Loucy (cell line): ENCODE measurements around the gene FAM151A.

ENCODE experiments used
- H2AFZ ChIP-seq: fragments of 200-600 bp; sonication (generic); 2 replicates; pipeline ENCODE4 v1.6.0; 2016; ENCODE audit warnings: antibody characterized with exemption, mild to moderate bottlenecking, low read length, moderate library complexity
- H3F3A ChIP-seq: fragments of 200-600 bp; 2 replicates; pipeline ENCODE4 v1.6.0; 2016; ENCODE audit warnings: antibody characterized with exemption, low read depth, mild to moderate bottlenecking
- H3K27me3 ChIP-seq: fragments of 200-600 bp; sonication (generic); 2 replicates; pipeline ENCODE4 v1.6.1; 2014; ENCODE audit warnings: low read length, mild to moderate bottlenecking; ENCODE audit not compliant: insufficient read depth, poor library complexity, severe bottlenecking
- H3K36me3 ChIP-seq: fragments of 200-600 bp; sonication (generic); 2 replicates; pipeline ENCODE4 v1.6.1; 2016; ENCODE audit warnings: low read length; ENCODE audit not compliant: insufficient read depth
- H3K4me1 ChIP-seq: fragments of 200-600 bp; sonication (generic); 2 replicates; pipeline ENCODE4 v1.5.1; 2014; ENCODE audit warnings: low read length, mild to moderate bottlenecking; ENCODE audit not compliant: insufficient read depth, poor library complexity, severe bottlenecking
- H3K4me2 ChIP-seq: fragments of 200-600 bp; sonication (generic); 2 replicates; pipeline ENCODE4 v1.6.0; 2014; ENCODE audit warnings: antibody characterized with exemption, low read length, low read depth, mild to moderate bottlenecking; ENCODE audit not compliant: poor library complexity, severe bottlenecking
- H3K4me3 ChIP-seq: fragments of 200-600 bp; sonication (generic); 2 replicates; pipeline ENCODE4 v1.5.1; 2014; ENCODE audit warnings: low read length, mild to moderate bottlenecking, mixed read lengths; ENCODE audit not compliant: poor library complexity, severe bottlenecking
- H3K79me2 ChIP-seq: fragments of 200-600 bp; sonication (generic); 2 replicates; pipeline ENCODE4 v1.6.1; 2014; ENCODE audit warnings: low read length; ENCODE audit not compliant: insufficient read depth
- H3K9ac ChIP-seq: fragments of 200-600 bp; sonication (generic); 2 replicates; pipeline ENCODE4 v1.6.0; 2014; ENCODE audit warnings: mild to moderate bottlenecking, low read depth, low read length, moderate library complexity; ENCODE audit not compliant: poor library complexity, severe bottlenecking
- H3K9me2 ChIP-seq: fragments of 200-600 bp; sonication (generic); replicated peaks from 2 replicates; pipeline ENCODE4 v1.6.1; 2016; ENCODE audit warnings: low read depth, low read length, mixed read lengths
- H3K9me3 ChIP-seq: fragments of 200-600 bp; sonication (generic); 2 replicates; pipeline ENCODE4 v1.6.1; 2014; ENCODE audit warnings: mild to moderate bottlenecking, antibody characterized with exemption, low read length, low read depth; ENCODE audit not compliant: insufficient read depth
- H4K20me1 ChIP-seq: fragments of 200-600 bp; sonication (generic); 2 replicates; pipeline ENCODE4 v1.6.0; 2014; ENCODE audit warnings: antibody characterized with exemption, low read length, mild to moderate bottlenecking; ENCODE audit not compliant: insufficient read depth, poor library complexity, severe bottlenecking
- CTCF ChIP-seq: fragments of 200-600 bp; sonication (generic); conservative IDR thresholded peaks from 2 replicates; pipeline ENCODE4 v1.5.1; 2014; ENCODE audit warnings: mild to moderate bottlenecking, antibody characterized with exemption, low read length
- EZH2phosphoT487 ChIP-seq: fragments of 200-600 bp; IDR thresholded peaks from 2 replicates; pipeline ENCODE4 v1.6.1; 2018; ENCODE audit warnings: antibody characterized with exemption, mild to moderate bottlenecking, moderate library complexity, borderline replicate concordance

The FAM151A gene

GRCh38 chr1:54606096-54606989 lies 17.0 kb downstream of the FAM151A start:
- Histone ChIP-seq H4K20me1 (no peaks in the 10 kb centered on the region), H3K4me2 (peak overlapping the region; percentile 41), H3K27me3 (no peaks in the 10 kb centered on the region), H3K9ac (peak overlapping the region; percentile 44), H3K79me2 (no peaks in the 10 kb centered on the region), H3K4me1 (peaks cover 36% of the 10 kb centered on the region), H3K9me2 (no peaks in the 10 kb centered on the region), H3K9me3 (no peaks in the 10 kb centered on the region), H3K4me3 (no peak overlapping the region), H3F3A (peaks cover 8% of the 10 kb centered on the region; the same call in 1 of the 2 replicates), H2AFZ (no peak overlapping the region), H3K36me3 (no peaks in the 10 kb centered on the region)
- TF ChIP-seq EZH2phosphoT487: no peak
- TF ChIP-seq CTCF: no peak

- no peaks in the 10 kb centered on the region for H3K36me3 ChIP-seq
- H2AFZ ChIP-seq: no peak overlapping the region
- peak overlapping the region; percentile 53 for H3K4me3 ChIP-seq
- no peaks in the 10 kb centered on the region for H3K27me3 ChIP-seq
- H3K4me1 ChIP-seq: peaks cover 36% of the 10 kb centered on the region
- H4K20me1 ChIP-seq: no peaks in the 10 kb centered on the region
- no peaks in the 10 kb centered on the region for H3K9me3 ChIP-seq
- peak overlapping the region; percentile 66 for H3K4me2 ChIP-seq
- no peaks in the 10 kb centered on the region for H3K9me2 ChIP-seq
- peaks cover 8% of the 10 kb centered on the region; the same call in 1 of the 2 replicates for H3F3A ChIP-seq
- H3K9ac ChIP-seq: peak overlapping the region; percentile 44
- no peaks in the 10 kb centered on the region for H3K79me2 ChIP-seq
- TF ChIP-seq CTCF: no peak
- TF ChIP-seq EZH2phosphoT487: no peak
Observed at GRCh38 chr1:54604572-54605370, 18.6 kb downstream of the FAM151A start.

- peaks cover 36% of the 10 kb centered on the region for H3K4me1 ChIP-seq
- no peaks in the 10 kb centered on the region for H3K36me3 ChIP-seq
- H3K9ac ChIP-seq: peak overlapping the region; percentile 44
- H4K20me1 ChIP-seq: no peaks in the 10 kb centered on the region
- H3K9me3 ChIP-seq: no peaks in the 10 kb centered on the region
- no peak overlapping the region for H2AFZ ChIP-seq
- no peaks in the 10 kb centered on the region for H3K79me2 ChIP-seq
- H3F3A ChIP-seq: peaks cover 8% of the 10 kb centered on the region; the same call in 1 of the 2 replicates
- H3K9me2 ChIP-seq: no peaks in the 10 kb centered on the region
- H3K4me2 ChIP-seq: peak overlapping the region; percentile 66
- H3K27me3 ChIP-seq: no peaks in the 10 kb centered on the region
- H3K4me3 ChIP-seq: peak overlapping the region; percentile 47
- TF ChIP-seq EZH2phosphoT487 (no peak), CTCF (no peak)
Observed at GRCh38 chr1:54604051-54604450, 19.3 kb downstream of the FAM151A start.
